Measurements from ENCODE around the gene NDUFB11. TPM values are rescaled to one million over a fixed set of nuclear protein-coding genes. Genes with fewer than 3 reads are reported as not detected.

NDUFB11 gene
- total and polyA plus RNA-seq, 9 of the 15 experiments (the other 6 are each of a cell fraction or from before 2014, with no cell fraction given), result 20.9 to 269 (median 86.8) TPM

- TF ChIP-seq DDX20 (tag; IDR thresholded peaks at IDR 0.05; ENCODE audit: low read depth), result no peak
Observed at GRCh38 chrX:47189906-47190305, 45.4 kb upstream of the NDUFB11 start (continued).

DNA sequence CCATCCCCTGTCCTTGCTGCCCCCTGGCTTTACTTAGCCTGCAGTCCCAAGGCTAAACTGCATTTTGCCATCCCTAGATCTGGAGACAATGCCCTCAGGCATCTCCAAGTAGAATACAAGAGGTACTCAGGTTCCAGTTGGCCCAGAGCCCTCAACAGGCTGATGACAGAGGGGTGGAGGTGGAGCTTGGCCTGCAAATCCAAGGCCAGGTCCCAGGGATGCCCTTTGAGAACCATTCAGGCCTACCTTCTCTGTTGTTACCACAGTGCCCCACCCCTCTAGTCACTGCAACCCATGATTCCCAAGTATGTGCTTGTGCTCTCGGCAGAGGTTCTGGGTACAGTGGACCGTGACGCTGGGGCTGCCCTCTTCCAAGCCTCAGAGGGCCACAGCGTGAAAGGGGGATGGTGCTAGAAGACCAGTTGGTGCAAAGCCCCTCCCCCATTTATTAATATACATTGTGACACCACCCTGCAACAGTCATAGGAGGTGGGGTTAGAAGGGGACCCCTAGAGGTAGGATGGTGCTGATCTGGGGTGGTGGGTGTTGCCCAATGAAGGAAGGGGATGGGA, 42.7 kb upstream of the NDUFB11 start:
- Histone ChIP-seq H3K36me3 (ENCODE audit: control insufficient read depth, insufficient read depth, low read length) (peaks cover 38% of the 10 kb centered on the region; the same call in 2 of the 3 replicates), H3K4me1 (replicated peaks in 1 of 2; ENCODE audit: control insufficient read depth in 2 of 2, insufficient read depth in 2 of 2, low read length in 2 of 2) (peaks cover 0 to 16% of the 10 kb centered on the region in 2 experiments; a peak in 3 of 5 replicates), H3K4me3 (no peak overlapping the region), H3K79me2 (ENCODE audit: control insufficient read depth, insufficient read depth, low read length) (peaks cover 4% of the 10 kb centered on the region; the same call in 2 of the 3 replicates), H3K27me3 (ENCODE audit: control insufficient read depth in 2 of 2, insufficient read depth in 2 of 2, low read length in 2 of 2) (no peaks in the 10 kb centered on the region), H2AFZ (ENCODE audit: low read depth, low read length) (no peak overlapping the region), H3K27ac (ENCODE audit: extremely low read depth, low read depth, low read length) (no peak overlapping the region), H3K9me3 (replicated peaks; ENCODE audit: control insufficient read depth, insufficient read depth, low read depth, low read length) (no peaks in the 10 kb centered on the region), H3K9ac (ENCODE audit: insufficient read depth in 1 of 2, low read depth in 2 of 2, low read length in 2 of 2) (no peak overlapping the region), H3K9me1 (ENCODE audit: control insufficient read depth, insufficient read depth, low read length) (no peaks in the 10 kb centered on the region), H4K20me1 (replicated peaks; ENCODE audit: control insufficient read depth, insufficient read depth, low read length) (no peaks in the 10 kb centered on the region), H3K4me2 (ENCODE audit: insufficient read depth, low read length) (no peak overlapping the region)
- 89% methylated on average over 4 of the region's 4 CpGs for WGBS (ENCODE audit: insufficient coverage, low coverage, missing lambda C conversion rate)
- CTCF ChIA-PET (ENCODE audit: low intra/inter-chr PET ratio), result no interaction called here
- ATAC-seq (no peak), FAIRE-seq (no peak), DNase-seq (ENCODE audit: extremely low read depth in 1 of 4, low spot score in 3 of 4) (no peak)
- POLR2A ChIA-PET, result no interaction called here
- no TSS peak for BruUV-seq (replicated peaks)
- in situ Hi-C loops (cut with MboI), result no loop called here
- TF ChIP-seq SMAD4 (CRISPR knock-in tag; conservative IDR thresholded peaks at IDR 0.05) (no peak), HMGN3 (IDR thresholded peaks at IDR 0.05; ENCODE audit: borderline replicate concordance, extremely low read depth, insufficient read length, low read depth, low read length) (no peak), PRPF4 (IDR thresholded peaks at IDR 0.05; ENCODE audit: insufficient read depth, low read depth, low read length, poor library complexity, severe bottlenecking) (no peak), DPF2 (IDR thresholded peaks at IDR 0.05) (no peak), FOXP1 (CRISPR knock-in tag; IDR thresholded peaks at IDR 0.05) (no peak), NR1H2 (CRISPR knock-in tag; IDR thresholded peaks at IDR 0.05) (no peak), BHLHE40 (IDR thresholded peaks at IDR 0.05; ENCODE audit: low read length) (no peak), ZNF764 (CRISPR knock-in tag; IDR thresholded peaks at IDR 0.05; ENCODE audit: low read depth) (no peak), HDAC1 (IDR thresholded peaks at IDR 0.05) (no peak), STAT5B (CRISPR knock-in tag; IDR thresholded peaks at IDR 0.05) (no peak), FOXP4 (CRISPR knock-in tag; IDR thresholded peaks at IDR 0.05; ENCODE audit: borderline replicate concordance) (no peak), SUPT5H (IDR thresholded peaks at IDR 0.05) (no peak), FUS (optimal IDR thresholded peaks at IDR 0.05; ENCODE audit: low read depth, low read length) (no peak), ZNF785 (CRISPR knock-in tag; IDR thresholded peaks at IDR 0.05) (no peak), CEBPB (tag; IDR thresholded peaks at IDR 0.05) (no peak)
- TF ChIP-seq, protein P1, sequence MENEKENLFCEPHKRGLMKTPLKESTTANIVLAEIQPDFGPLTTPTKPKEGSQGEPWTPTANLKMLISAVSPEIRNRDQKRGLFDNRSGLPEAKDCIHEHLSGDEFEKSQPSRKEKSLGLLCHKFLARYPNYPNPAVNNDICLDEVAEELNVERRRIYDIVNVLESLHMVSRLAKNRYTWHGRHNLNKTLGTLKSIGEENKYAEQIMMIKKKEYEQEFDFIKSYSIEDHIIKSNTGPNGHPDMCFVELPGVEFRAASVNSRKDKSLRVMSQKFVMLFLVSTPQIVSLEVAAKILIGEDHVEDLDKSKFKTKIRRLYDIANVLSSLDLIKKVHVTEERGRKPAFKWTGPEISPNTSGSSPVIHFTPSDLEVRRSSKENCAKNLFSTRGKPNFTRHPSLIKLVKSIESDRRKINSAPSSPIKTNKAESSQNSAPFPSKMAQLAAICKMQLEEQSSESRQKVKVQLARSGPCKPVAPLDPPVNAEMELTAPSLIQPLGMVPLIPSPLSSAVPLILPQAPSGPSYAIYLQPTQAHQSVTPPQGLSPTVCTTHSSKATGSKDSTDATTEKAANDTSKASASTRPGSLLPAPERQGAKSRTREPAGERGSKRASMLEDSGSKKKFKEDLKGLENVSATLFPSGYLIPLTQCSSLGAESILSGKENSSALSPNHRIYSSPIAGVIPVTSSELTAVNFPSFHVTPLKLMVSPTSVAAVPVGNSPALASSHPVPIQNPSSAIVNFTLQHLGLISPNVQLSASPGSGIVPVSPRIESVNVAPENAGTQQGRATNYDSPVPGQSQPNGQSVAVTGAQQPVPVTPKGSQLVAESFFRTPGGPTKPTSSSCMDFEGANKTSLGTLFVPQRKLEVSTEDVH (IDR thresholded peaks at IDR 0.05; ENCODE audit: low read depth, partially characterized antibody), result no peak
- intact Hi-C loops (cut with micrococcal nuclease), result no loop called here
